ENCODE results near the gene RPH3AL. TPM values are rescaled to one million over a fixed set of nuclear protein-coding genes. Genes with fewer than 3 reads are reported as not detected.
"Not testable (repeated sequence)": the region's sequence is repeated elsewhere in the genome, so short reads cannot be mapped to it uniquely, and the experiment has no call there.

RPH3AL gene
- total and polyA plus RNA-seq, 4 donors = 1.6 to 18.1 (median 8.0) TPM

DNA sequence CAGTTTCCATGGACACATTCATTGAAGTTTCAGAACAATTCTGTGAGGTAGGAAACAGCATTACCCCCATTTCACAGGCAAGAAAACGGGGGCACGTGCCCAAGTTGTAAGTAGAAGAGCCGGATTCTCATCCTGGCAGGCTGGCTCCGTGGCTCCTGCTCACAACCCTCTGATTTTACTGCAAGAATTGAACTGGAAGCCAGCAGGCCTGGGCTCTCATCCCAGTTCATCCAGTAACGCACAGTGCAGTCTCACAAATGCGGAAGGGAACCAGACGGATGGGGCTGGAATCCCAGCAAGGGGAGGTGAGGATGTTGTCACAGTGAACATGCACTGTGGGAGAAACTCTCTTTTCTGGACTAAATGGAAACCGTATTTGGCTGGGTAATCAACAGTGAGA lies 130.4 kb downstream of the RPH3AL start:
- DNase-seq (peak; percentile 52 to 63), ATAC-seq (ENCODE audit: low FRiP score) (no peak)
- no peaks in the 10 kb centered on the region for H3K36me3 ChIP-seq (ENCODE audit: control insufficient read depth in 1 of 2, insufficient read depth in 2 of 2, low read length in 1 of 2)
- H3K9me3 ChIP-seq (ENCODE audit: control insufficient read depth, low read length) = no peaks in the 10 kb centered on the region
- H3K4me1 ChIP-seq (ENCODE audit: control insufficient read depth in 1 of 2, insufficient read depth in 2 of 2, low read length in 2 of 2) = no peaks in the 10 kb centered on the region
- no peak overlapping the region for H3K4me3 ChIP-seq (ENCODE audit: low read length in 2 of 2)
- intact Hi-C loops (cut with DNase I) = no loop called here
- H3K27me3 ChIP-seq (ENCODE audit: control insufficient read depth in 1 of 2, insufficient read depth in 2 of 2, low read length in 1 of 2) = no peaks in the 10 kb centered on the region
- H3K27ac ChIP-seq (ENCODE audit: low read depth in 1 of 2, low read length in 2 of 2) = no peak overlapping the region
- WGBS, 2 donors = 86% methylated on average over 8 of the region's 8 CpGs

DNA sequence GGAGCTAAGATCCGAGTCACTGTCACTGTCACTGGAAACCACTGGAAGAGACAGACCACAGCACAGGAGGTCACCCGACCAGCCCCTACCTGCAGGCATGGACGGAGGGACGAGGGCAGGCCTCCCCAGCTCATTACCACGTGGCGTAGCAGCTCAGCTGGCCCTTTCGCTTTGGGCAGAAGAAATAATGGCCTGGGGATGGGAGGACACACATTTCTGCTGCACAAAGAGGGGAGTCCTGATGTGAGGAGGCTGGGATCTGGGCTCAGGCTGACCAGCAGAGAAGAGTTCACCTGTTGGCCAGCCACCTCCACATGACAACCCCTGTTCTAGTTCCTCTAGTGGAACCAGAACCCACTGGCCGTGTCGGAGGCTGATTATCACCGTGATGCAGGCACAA lies 132.9 kb downstream of the RPH3AL start:
- Histone ChIP-seq H3K36me3 (ENCODE audit: control insufficient read depth in 1 of 2, insufficient read depth in 2 of 2, low read length in 1 of 2) (no peaks in the 10 kb centered on the region), H3K9me3 (ENCODE audit: control insufficient read depth, low read length) (no peaks in the 10 kb centered on the region), H3K27ac (ENCODE audit: low read depth in 1 of 2, low read length in 2 of 2) (no peak overlapping the region), H3K27me3 (ENCODE audit: control insufficient read depth in 1 of 2, insufficient read depth in 2 of 2, low read length in 1 of 2) (no peaks in the 10 kb centered on the region), H3K4me3 (ENCODE audit: low read length in 2 of 2) (no peak overlapping the region), H3K4me1 (ENCODE audit: control insufficient read depth in 1 of 2, insufficient read depth in 2 of 2, low read length in 2 of 2) (no peaks in the 10 kb centered on the region)
- intact Hi-C loops (cut with DNase I) = no loop called here
- DNase-seq (peak in 1 of 2 donors; percentile 24), ATAC-seq (ENCODE audit: low FRiP score) (no peak)
- WGBS, 2 donors = 92 to 93% methylated on average over 10 of the region's 10 CpGs

DNA sequence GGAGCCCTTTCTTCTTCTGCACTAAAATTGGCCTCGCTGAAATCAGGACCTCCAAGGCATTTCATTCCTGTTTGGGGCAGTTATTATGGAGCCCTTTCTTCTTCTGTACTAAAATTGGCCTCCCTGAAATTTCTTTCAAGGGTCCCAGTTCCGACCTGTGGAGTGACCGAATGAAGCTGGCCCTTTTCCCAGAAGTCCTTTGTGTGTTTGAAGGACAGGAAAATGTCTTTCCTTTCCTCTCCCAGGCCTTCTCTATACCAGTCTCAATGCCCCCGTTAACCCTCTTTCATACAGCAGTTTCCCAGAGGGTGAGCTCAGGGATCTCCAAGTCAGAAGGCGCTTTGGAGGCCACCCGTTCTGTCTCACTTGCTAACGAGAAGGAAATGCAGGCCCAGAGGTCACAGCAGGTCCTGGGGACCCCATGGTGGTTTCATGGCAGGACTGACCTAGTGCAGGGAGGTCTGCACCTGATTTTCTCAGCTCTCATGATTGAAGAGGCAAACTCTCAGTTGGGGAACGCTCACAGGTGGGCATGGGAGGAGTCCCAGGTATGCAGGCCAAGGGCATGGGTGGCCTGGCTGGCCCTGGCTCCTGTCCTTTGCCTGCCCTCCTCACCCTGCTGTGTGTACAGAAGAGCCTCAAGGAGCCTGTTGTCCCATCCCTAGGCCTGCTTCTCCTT lies 134.0 kb downstream of the RPH3AL start:
- Histone ChIP-seq H3K4me1 (ENCODE audit: control insufficient read depth in 1 of 2, insufficient read depth in 2 of 2, low read length in 2 of 2) (no peaks in the 10 kb centered on the region), H3K36me3 (ENCODE audit: control insufficient read depth in 1 of 2, insufficient read depth in 2 of 2, low read length in 1 of 2) (no peaks in the 10 kb centered on the region), H3K9me3 (ENCODE audit: control insufficient read depth, low read length) (no peaks in the 10 kb centered on the region), H3K4me3 (ENCODE audit: low read length in 2 of 2) (no peak overlapping the region), H3K27me3 (ENCODE audit: control insufficient read depth in 1 of 2, insufficient read depth in 2 of 2, low read length in 1 of 2) (no peaks in the 10 kb centered on the region), H3K27ac (ENCODE audit: low read depth in 1 of 2, low read length in 2 of 2) (no peak overlapping the region)
- ATAC-seq (ENCODE audit: low FRiP score) = no peak
- intact Hi-C loops (cut with DNase I) = no loop called here
- 83 to 86% methylated on average over 8 of the region's 8 CpGs for WGBS, 2 donors
- peak; percentile 21 to 42 for DNase-seq

DNA sequence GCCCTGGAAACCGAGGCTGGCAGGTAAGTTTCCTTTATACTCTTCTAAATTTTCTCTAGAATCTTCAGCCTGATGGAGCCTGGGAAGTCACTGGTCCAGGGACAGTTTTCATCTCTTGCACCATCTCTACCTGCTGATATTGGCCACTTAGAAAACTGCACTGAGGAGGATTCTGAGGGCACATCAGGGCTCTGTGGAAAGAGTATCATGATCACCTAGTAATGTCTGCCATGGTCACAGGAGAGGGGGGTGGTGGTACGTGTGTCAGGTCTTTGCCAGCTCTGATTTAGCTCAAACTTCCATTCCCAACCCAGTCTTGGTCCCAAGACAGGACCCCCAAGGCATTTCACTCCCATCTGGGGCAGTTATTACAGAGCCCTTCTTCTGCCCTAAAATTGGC lies 136.0 kb downstream of the RPH3AL start:
- H3K4me1 ChIP-seq (ENCODE audit: control insufficient read depth in 1 of 2, insufficient read depth in 2 of 2, low read length in 2 of 2) = no peaks in the 10 kb centered on the region
- H3K36me3 ChIP-seq (ENCODE audit: control insufficient read depth in 1 of 2, insufficient read depth in 2 of 2, low read length in 1 of 2) = no peaks in the 10 kb centered on the region
- H3K9me3 ChIP-seq (ENCODE audit: control insufficient read depth, low read length) = no peaks in the 10 kb centered on the region
- H3K27me3 ChIP-seq (ENCODE audit: control insufficient read depth in 1 of 2, insufficient read depth in 2 of 2, low read length in 1 of 2) = no peaks in the 10 kb centered on the region
- ATAC-seq (ENCODE audit: low FRiP score) = no peak
- no peak overlapping the region for H3K27ac ChIP-seq (ENCODE audit: low read depth in 1 of 2, low read length in 2 of 2)
- intact Hi-C loops (cut with DNase I) = no loop called here
- 61 to 78% methylated on average over 2 of the region's 2 CpGs for WGBS, 2 donors
- DNase-seq = peak; percentile 2 to 7
- no peak overlapping the region for H3K4me3 ChIP-seq (ENCODE audit: low read length in 2 of 2)

DNA sequence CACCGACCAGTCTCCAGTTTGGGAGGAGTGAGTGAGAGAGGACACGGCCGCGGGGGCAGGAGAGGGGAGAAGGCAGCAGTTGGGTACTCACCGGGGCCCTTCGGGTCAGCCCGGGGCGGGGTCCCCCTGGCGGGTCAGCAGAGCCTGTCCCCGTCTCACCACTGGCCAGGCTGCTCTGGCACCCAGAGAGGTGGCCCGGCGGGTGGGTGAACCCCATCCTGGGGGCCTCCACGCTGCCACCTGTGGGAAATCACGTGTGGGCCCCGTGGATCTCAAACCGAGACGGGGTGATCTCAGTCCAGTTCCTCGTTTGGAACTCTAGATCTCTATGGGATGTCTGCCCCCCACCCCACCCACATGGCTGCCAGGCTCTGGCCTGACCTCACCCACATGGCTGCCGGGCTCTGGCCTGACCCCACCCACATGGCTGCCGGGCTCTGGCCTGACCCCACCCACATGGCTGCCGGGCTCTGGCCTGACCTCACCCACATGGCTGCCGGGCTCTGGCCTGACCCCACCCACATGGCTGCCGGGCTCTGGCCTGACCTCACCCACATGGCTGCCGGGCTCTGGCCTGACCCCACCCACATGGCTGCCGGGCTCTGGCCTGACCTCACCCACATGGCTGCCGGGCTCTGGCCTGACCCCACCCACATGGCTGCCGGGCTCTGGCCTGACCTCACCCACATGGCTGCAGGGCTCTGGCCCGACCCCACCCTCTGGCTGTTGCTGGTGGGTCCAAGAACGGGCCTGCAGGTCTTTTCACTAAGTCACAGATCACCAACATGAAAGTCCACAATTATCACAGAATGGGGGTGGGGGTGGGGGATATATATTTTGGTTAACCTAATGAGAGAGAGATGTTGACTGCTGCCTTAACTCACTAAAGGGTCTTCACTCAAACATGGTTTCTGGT lies 136.8 kb downstream of the RPH3AL start:
- H3K4me1 ChIP-seq (ENCODE audit: control insufficient read depth in 1 of 2, insufficient read depth in 2 of 2, low read length in 2 of 2); H3K27ac ChIP-seq (ENCODE audit: low read depth in 1 of 2, low read length in 2 of 2); H3K4me3 ChIP-seq (ENCODE audit: low read length in 2 of 2); H3K36me3 ChIP-seq (ENCODE audit: control insufficient read depth in 1 of 2, insufficient read depth in 2 of 2, low read length in 1 of 2); ATAC-seq (ENCODE audit: low FRiP score); intact Hi-C loops (cut with DNase I); H3K27me3 ChIP-seq (ENCODE audit: control insufficient read depth in 1 of 2, insufficient read depth in 2 of 2, low read length in 1 of 2); H3K9me3 ChIP-seq (ENCODE audit: control insufficient read depth, low read length): not testable (repeated sequence)
- 50 to 64% methylated on average over 12 to 25 of the region's 29 CpGs for WGBS, 2 donors
- DNase-seq = peak; percentile 46 to 76

DNA sequence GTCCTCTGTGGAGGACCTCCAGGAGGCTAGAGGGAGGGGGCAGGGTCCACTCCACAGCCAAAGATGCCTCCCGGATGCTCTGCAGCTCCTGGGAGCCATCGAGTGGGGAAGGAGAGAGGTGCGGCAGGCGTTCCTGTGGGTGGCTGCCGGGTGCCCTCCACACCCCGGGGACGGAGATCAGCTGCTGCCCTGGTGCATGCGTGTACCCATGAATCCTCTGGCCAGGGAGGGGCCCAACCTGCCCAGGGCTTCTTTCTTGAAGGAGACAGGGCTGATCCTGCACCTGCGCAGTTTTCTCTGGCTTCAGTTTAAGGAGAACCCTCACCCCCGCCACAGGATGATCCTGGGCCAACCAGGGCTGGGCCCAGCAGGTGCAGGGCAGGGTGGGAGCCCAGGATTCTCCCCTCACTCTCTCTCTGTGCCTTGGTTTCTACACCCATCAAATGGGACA lies 137.7 kb downstream of the RPH3AL start:
- no peak for ATAC-seq (ENCODE audit: low FRiP score)
- intact Hi-C loops (cut with DNase I) = no loop called here
- peak; percentile 38 to 49 for DNase-seq
- Histone ChIP-seq H3K4me3 (ENCODE audit: low read length in 2 of 2) (no peak overlapping the region), H3K27ac (ENCODE audit: low read depth in 1 of 2, low read length in 2 of 2) (no peak overlapping the region), H3K9me3 (ENCODE audit: control insufficient read depth, low read length) (no peaks in the 10 kb centered on the region), H3K4me1 (ENCODE audit: control insufficient read depth in 1 of 2, insufficient read depth in 2 of 2, low read length in 2 of 2) (no peaks in the 10 kb centered on the region), H3K36me3 (ENCODE audit: control insufficient read depth in 1 of 2, insufficient read depth in 2 of 2, low read length in 1 of 2) (no peaks in the 10 kb centered on the region), H3K27me3 (ENCODE audit: control insufficient read depth in 1 of 2, insufficient read depth in 2 of 2, low read length in 1 of 2) (no peaks in the 10 kb centered on the region)
- WGBS, 2 donors = 93 to 94% methylated on average over 10 of the region's 10 CpGs

DNA sequence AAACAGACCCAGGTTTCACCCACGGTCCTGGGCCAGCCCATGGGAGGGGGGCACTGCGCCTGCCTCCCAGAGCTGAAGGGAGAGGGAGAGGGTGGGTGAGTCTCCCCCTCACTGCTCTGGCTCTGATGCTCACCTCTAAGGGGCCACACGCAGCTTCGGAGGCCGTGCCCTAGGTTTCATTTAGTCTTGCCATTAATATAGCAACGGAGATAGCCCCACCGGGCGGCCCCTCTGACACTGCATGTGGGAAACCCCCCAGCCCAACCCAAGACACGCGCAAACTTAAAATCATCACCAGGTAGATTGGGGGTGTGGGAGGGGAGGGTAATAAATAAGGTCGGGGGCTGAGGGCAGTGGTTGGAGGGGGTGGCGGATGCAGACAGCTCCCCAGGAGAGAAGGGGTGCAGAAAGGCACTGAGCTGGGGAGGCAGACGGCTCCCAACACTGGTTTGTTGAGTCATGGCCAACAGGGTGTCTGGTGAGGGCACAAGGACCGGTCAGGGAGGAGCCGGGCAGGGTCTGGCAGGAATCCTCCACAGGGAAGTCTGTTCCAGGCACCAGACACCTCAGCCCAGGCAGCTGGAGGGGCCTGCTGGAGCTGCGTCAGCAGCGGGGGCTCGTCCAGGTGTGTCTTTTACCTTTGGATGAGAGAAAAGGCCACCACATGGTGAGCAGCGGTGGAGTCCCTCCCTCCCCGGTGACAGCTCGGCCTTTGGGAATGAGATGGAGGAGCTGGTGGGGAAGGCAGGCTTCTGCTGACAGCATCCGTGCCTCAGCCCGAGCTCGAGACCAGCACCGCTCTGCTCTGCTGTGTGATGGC lies 139.1 kb downstream of the RPH3AL start:
- no peak for ATAC-seq (ENCODE audit: low FRiP score)
- Histone ChIP-seq H3K9me3 (ENCODE audit: control insufficient read depth, low read length) (no peaks in the 10 kb centered on the region), H3K27ac (ENCODE audit: low read depth in 1 of 2, low read length in 2 of 2) (no peak overlapping the region), H3K36me3 (ENCODE audit: control insufficient read depth in 1 of 2, insufficient read depth in 2 of 2, low read length in 1 of 2) (no peaks in the 10 kb centered on the region), H3K4me3 (ENCODE audit: low read length in 2 of 2) (no peak overlapping the region), H3K27me3 (ENCODE audit: control insufficient read depth in 1 of 2, insufficient read depth in 2 of 2, low read length in 1 of 2) (no peaks in the 10 kb centered on the region), H3K4me1 (ENCODE audit: control insufficient read depth in 1 of 2, insufficient read depth in 2 of 2, low read length in 2 of 2) (no peaks in the 10 kb centered on the region)
- intact Hi-C loops (cut with DNase I) = no loop called here
- DNase-seq = peak; percentile 41 to 74
- WGBS, 2 donors = 91 to 93% methylated on average over 25 of the region's 25 CpGs

DNA sequence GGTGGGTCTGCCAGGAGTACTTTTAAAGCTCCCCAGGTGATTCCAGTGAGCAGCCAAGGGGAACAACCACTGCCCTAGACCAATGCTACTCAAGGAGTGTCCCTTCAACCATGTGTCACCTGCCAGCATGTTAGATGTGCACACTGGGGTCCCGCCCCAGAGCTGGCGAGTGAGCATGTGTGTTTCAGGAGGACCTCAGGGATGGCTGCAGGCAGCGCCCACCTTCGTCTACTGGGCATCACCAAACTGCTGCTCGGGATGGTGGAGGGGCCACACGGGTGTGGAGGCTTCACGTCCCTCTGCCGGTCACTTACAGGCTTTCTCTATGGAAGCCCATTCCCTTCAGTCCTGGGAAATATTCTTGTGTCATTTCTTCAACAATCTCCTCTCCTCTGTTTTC lies 142.2 kb downstream of the RPH3AL start:
- Histone ChIP-seq H3K36me3 (ENCODE audit: control insufficient read depth in 1 of 2, insufficient read depth in 2 of 2, low read length in 1 of 2) (no peaks in the 10 kb centered on the region), H3K27ac (ENCODE audit: low read depth in 1 of 2, low read length in 2 of 2) (no peak overlapping the region), H3K4me1 (ENCODE audit: control insufficient read depth in 1 of 2, insufficient read depth in 2 of 2, low read length in 2 of 2) (no peaks in the 10 kb centered on the region), H3K27me3 (ENCODE audit: control insufficient read depth in 1 of 2, insufficient read depth in 2 of 2, low read length in 1 of 2) (no peaks in the 10 kb centered on the region), H3K9me3 (ENCODE audit: control insufficient read depth, low read length) (no peaks in the 10 kb centered on the region), H3K4me3 (ENCODE audit: low read length in 2 of 2) (no peak overlapping the region)
- intact Hi-C loops (cut with DNase I) = no loop called here
- peak; percentile 19 to 61 for DNase-seq
- 93 to 96% methylated on average over 8 of the region's 8 CpGs for WGBS, 2 donors
- no peak for ATAC-seq (ENCODE audit: low FRiP score)

Measured in aorta (tissue), 5 donors.